HG03103 (cell line): ENCODE data around the gene MAGI1.

ENCODE experiments used
- ATAC-seq: cut with Tn5 transposase; IDR thresholded peaks from one replicate; pipeline ENCODE4 v1.9.1; 2021; ENCODE audit warnings: low read depth; ENCODE audit not compliant: unreplicated experiment

Gene MAGI1

GRCh38 chr3:65979162-65979561 lies 59.6 kb downstream of the MAGI1 start:
- no peak for ATAC-seq

- ATAC-seq, result no peak
These were observed 60.6 kb downstream of the MAGI1 start for GRCh38 chr3:65978116-65978515.

GRCh38 chr3:65975032-65975431 lies 63.7 kb downstream of the MAGI1 start:
- ATAC-seq, result no peak

GRCh38 chr3:65974509-65974908 lies 64.2 kb downstream of the MAGI1 start:
- ATAC-seq, result no peak

- ATAC-seq, result no peak
These were observed 66.0 kb downstream of the MAGI1 start for GRCh38 chr3:65972765-65973164.

GRCh38 chr3:65971293-65972252 lies 67.1 kb downstream of the MAGI1 start:
- ATAC-seq, result no peak

- no peak for ATAC-seq
These were observed 69.7 kb downstream of the MAGI1 start for GRCh38 chr3:65968996-65969395.

GRCh38 chr3:65967451-65967850 lies 71.3 kb downstream of the MAGI1 start:
- no peak for ATAC-seq

GRCh38 chr3:65964838-65965237 lies 73.9 kb downstream of the MAGI1 start:
- no peak for ATAC-seq

GRCh38 chr3:65963787-65964677 lies 74.7 kb downstream of the MAGI1 start:
- peak; percentile 98 for ATAC-seq

- no peak for ATAC-seq
These were observed 77.0 kb downstream of the MAGI1 start for GRCh38 chr3:65961733-65962132.

GRCh38 chr3:65961128-65961527 lies 77.6 kb downstream of the MAGI1 start:
- ATAC-seq, result no peak

- no peak for ATAC-seq
These were observed 78.6 kb downstream of the MAGI1 start for GRCh38 chr3:65960087-65960486.

- ATAC-seq, result no peak
These were observed 80.5 kb downstream of the MAGI1 start for GRCh38 chr3:65958216-65958615.

- no peak for ATAC-seq
These were observed 82.8 kb downstream of the MAGI1 start for GRCh38 chr3:65955792-65956477.

- no peak for ATAC-seq
These were observed 84.6 kb downstream of the MAGI1 start for GRCh38 chr3:65953881-65954733.

- ATAC-seq, result no peak
These were observed 85.4 kb downstream of the MAGI1 start for GRCh38 chr3:65953301-65953812.

GRCh38 chr3:65952842-65953241 lies 85.9 kb downstream of the MAGI1 start:
- no peak for ATAC-seq

GRCh38 chr3:65951836-65952505 lies 86.7 kb downstream of the MAGI1 start:
- ATAC-seq, result no peak
